Activated CD4-positive, alpha-beta T cell treated with anti-CD3 and anti-CD28 coated beads, Interleukin-2, amount 50 U/mL, for 4 hours (primary cell): ENCODE measurements around the gene HYI.
"Not testable (repeated sequence)": the region's sequence is repeated elsewhere in the genome, so short reads cannot be mapped to it uniquely, and the experiment has no call there.

Experiments used
- DNase-seq, 2 experiments: peaks; one replicate each; pipeline ENCODE4 v3.0.0-alpha.2; 2020

Gene HYI, protein sequence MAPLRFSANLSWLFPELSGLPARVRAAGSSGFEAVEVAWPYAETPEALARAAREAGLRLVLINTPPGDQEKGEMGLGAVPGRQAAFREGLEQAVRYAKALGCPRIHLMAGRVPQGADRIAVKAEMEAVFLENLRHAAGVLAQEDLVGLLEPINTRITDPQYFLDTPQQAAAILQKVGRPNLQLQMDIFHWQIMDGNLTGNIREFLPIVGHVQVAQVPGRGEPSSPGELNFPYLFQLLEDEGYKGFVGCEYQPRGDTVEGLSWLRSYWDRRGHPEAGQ

DNA sequence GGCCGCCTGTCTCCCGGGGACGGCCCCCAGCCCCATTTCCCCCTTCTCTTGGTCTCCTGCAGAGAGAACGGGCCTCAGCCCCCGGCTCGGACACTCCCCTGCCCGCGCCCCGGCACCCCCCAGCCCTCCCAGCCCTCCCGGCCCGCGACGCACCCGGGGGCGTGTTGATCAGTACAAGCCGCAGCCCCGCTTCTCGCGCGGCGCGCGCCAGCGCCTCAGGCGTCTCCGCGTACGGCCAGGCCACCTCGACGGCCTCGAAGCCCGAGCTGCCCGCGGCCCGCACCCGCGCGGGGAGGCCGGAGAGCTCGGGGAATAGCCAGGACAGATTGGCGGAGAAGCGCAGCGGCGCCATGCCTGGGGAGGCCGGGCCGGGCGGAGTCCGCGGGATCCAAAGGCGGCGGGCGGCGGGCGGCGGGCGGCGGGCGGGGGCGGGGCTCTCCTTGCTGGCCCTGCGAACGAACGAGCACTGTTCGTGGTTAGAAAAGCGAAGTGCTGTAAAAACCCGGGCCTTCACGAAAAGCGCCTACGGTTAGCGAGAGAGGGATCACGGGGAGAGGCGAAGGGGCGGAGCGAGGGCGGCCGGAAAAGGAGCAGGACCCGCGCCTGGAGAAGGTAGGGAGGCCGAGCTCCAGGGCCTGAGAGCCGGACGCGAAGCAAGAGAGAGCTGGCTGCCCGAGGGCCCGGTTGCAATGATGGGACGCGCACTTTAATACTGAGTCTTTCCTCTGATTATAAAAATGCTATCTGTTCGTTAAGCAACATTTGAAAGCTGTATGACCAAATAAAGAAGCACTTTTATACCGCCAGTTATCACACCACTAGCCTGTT is at the start of gene HYI:
Gene HYI, minus strand, starts transcription at position 490 of the 828 bp plus-strand sequence. Its CDS starts 138 bp downstream, at position 352.
- peak; percentile 50 for DNase-seq

DNA sequence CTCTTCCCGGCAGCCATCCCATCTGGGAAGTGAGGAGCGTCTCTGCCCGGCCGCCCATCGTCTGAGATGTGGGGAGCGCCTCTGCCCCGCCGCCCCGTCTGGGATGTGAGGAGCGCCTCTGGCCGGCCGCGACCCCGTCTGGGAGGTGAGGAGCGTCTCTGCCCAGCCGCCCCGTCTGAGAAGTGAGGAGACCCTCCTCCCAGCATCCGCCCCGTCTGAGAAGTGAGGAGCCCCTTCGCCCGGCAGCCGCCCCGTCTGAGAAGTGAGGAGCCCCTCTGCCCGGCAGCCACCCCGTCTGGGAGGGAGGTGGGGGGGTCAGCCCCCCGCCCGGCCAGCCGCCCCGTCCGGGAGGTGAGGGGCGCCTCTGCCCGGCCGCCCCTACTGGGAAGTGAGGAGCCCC is 48.1 kb upstream of the HYI start:
- DNase-seq, result not testable (repeated sequence)

DNA sequence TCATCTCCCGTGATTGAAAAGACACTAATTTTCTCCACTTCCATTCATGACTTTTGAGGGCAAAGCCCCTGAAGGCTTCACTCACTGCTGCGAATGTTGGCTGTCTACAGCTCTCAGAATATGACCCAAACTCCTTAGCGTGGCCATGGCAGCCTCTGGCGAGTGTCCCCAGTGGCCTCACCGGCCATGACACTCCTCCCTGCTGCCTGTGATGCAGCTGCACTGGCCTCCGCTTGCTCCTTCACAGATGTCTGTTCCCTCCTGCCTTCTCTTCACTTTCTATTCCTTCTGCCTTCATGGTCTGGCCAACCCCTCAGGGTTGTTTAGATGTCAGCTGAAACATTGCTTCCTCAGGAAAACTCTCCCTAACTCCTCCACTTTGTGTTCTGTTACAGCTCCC is 46.2 kb upstream of the HYI start:
- no peak for DNase-seq

DNA sequence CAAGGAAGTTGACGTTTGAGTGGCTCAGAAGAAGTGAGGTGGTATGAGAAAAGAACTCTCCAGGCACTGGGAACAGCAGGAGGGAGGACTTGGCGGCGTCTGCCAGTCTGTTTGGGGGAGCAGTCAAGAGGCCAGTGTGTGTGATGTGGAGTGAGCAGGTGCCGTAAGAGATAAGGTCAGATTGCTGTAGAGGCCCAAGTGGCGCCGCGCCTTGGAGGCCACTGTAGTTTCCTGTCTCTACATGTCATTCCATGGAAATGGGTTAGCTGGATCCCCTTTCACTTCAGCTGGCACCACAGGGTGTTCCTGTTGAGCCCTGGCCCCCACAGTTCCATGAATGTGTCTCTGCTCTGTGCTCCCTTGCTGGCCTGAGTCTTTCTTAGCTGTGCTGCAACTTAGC is 41.5 kb upstream of the HYI start:
- no peak for DNase-seq

DNA sequence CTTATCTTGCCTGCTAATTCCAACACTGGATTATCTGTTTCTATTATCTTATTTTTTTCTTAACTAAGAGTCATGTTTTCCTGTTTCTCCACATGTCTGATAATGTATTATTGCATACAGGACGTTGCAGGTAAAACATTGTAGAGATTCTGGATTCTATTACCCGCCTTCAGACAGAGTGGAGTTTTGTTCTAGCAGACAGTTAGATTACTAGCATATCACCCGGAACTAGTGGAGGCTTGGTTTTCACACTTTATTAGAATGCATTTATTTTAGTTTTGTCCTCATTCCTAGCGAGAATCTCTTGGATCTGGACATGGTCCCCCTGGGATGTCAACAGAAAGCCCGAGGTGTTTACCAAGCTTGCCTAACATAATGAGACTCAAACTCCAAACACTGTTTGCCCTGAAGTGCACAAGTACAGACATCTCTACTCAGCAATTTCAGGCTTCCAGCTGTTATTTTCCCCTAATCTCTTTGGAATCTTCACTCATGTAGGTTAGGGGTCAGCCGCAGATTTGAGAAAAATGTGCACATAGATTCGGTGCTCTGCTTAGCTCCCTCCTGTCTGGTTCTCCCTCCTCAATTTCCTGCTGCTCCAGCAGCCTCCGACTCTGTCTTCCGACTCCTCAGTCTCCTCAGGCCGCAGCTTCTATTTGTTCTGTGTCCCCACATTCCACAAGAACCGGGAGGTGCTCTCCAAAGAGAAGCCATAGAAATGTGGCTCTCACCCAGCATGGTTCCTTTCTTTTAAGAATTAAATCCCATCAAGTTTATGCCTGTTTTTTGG is 40.1 kb upstream of the HYI start:
- DNase-seq, result no peak

DNA sequence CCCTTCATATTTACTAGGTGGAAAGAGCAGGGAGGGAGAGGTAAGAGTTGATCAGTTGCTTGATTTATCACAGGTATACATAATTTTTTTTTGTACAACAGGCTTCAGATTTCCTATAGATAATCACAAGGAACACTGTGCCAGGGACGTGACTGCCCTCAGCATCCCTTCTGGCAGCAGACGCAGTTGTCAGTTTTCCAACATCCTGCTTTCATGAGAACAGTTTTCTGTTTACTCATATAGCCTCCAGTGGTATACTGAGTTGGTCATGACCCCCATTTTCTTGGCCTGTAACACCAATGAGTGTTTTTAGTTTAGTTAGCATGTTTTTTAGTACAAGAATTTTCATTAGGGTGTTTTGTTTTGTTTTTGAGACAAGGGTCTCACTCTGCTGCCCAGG is 39.1 kb upstream of the HYI start:
- DNase-seq, result no peak

DNA sequence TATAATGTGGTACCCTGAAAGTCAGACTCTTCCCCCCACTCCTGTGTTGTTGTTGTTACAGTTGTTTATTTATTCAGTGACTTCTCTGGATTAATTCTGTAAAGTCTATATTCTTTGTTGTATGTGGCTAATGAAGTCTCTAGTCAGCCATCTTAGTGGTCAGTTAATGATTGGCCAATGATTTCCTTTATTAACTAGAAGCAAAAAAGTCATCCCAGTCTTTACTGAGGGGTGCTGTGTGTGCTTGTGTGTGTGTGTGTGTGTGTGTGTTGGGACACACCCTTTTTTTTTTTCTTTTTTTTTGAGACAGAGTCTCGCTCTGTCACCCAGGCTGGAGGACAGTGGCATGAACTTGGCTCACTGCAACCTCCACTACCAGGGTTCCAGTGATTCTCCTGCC is 37.3 kb upstream of the HYI start:
- DNase-seq, result no peak

DNA sequence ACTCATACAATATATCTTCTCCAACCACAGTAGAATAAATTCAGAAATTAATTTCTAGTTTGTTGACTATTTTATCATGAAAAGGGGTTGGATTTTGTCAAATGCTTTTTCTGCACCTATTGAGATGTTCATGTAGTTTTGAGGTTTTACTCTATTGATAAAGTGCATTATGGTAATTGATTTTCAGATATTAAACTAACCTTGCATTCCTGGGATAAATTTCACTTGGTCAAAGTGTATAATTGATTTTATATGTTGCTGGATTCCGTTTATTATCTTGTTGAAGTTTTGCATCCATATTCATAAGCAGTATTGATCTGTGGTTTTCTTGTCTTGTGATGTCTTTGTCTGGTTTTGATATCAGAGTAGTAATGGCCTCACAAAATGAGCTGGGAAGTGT is 34.4 kb upstream of the HYI start:
- DNase-seq, result no peak

DNA sequence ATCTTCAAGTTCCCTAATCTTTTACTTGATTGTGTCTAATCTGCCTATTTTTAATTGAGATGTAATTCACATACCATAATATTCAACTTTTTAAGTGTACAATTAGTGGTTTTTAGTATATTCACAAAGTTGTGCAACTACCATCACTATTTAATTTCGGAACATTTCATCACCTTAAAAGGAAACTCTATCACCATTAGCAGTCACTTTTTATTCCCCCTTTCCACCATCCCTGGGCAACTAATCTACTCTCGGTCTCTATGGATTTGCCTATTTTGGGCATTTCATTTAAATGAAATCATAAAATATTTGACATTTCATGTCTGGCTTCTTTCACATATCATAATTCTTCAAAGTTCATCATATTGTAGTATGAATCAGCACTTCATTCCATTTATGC is 30.6 kb upstream of the HYI start:
- DNase-seq, result no peak

DNA sequence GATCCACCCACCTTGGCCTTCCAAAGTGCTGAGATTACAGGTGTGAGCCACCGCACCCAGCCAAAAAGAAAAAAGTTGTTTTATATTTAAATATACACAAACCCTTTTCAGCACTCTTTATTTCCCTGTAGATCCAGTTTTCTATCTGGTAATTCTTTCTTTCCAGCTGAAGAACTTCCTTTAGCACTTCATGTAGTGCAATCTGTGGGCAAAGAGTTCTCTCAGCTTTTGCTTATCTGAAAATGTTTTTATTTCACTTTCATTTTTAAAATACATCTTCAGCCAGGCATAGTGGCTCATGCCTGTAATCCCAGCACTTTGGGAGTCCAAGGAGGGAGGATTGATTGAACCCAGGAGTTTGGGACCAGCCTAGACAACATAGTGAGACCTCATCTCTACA is 28.5 kb upstream of the HYI start:
- no peak for DNase-seq

DNA sequence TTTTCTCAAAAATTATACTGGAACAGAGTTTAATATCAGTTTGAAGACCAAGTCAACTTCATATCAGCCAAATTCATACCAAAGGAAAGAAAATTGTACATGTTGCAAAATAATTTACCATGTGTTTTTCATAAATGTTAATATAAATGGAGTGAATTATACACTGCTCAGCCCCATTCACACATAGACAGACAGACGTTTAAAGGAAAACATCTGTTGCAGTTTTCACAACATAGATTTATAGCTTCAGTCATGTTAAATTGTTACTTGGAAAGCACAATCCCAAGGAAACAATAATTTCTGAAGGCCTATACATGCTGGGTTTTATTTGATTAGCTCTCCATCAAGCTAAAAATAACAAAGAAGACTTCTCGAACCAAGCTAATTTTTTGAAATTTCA is 27.8 kb upstream of the HYI start:
- DNase-seq, result no peak

DNA sequence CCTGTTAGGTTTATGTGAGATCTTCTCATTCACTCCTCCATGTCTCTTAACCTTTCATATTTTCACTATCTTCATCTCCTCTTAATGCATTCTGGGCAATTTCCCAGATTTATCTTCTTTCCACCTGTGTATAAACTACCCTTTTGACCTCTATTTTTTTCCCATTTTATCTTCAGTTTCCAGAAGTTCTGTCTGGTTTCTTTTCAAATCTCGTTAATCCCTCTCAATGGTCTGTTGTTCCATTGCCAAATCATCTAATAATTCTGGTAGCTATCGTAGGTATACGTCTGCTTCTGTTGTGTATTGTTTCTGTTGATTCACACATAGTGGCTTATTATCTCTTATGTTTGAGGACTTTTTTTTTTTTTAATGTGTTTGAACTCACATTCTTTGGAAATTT is 25.7 kb upstream of the HYI start:
- no peak for DNase-seq

DNA sequence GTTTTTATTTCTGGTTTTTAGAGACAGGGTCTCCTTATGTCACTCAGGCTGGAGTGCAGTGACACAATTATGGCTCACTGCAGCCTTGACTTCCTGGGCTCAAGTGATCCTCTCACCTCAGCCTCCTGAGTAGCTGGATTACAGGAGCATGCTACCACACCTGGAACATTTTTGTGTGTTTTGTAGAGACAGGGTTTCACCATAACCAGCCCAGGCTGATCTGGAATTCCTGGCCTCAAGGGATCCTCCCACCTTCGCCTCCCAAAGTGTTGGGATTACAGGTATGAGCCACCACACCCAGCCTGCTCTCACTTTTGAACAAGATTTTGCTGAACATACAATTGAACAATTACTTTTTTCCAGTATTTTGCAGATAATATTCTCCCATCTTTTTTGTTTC is 24.0 kb upstream of the HYI start:
- no peak for DNase-seq

DNA sequence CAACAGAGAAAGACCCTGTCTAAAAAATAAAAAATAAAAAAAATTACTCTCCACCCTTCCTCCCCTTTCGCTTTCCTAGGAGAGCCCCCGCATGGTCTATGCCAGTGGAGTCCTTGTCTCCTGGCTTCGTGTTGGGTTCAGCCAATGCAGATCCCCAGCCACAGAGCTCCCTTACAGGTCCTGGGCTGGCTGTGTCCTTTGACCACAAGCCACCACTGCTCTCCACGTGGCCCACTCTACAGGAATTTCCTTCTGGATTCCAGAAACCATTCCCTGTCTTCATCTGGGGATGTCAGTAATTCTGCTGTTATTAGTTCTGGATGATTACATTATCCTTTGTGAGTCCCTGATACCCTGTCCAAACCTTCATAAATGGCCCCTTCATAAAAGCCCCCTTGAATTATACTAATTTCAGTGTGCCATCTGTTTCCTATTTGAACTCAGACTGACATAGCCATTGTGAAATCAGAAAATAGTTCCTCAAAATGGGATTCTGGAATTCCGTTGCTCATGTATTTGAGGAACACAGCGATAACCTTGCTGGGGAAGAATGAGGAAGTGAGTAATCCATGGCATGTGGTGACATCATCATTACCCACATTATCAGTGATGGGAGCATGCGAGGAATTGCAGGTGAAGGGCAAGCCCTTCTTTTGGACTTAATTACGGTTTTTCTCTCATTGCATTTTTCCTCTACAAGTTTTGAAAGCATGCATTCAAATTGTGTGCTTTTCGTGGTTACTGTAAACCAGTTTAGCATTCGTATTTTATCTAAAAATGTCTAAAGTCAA is 22.1 kb upstream of the HYI start:
- not testable (repeated sequence) for DNase-seq

DNA sequence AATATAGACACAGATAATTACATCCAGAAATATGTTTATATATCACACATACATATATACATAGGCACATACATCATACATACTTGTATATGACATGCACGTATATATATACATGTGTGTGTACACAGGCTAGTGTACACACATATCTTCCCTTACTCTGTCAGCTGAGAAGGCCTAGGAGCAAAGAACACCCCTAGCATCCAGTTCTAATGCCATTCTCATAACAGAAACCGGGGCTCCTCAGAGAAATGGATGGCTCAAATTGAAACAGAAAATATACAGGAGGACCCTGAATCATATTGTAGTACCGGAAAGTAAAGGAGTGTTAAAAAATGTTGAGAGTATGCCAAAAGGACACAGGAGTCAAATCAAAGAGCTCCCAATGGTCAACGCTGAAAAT is 19.7 kb upstream of the HYI start:
- no peak for DNase-seq

DNA sequence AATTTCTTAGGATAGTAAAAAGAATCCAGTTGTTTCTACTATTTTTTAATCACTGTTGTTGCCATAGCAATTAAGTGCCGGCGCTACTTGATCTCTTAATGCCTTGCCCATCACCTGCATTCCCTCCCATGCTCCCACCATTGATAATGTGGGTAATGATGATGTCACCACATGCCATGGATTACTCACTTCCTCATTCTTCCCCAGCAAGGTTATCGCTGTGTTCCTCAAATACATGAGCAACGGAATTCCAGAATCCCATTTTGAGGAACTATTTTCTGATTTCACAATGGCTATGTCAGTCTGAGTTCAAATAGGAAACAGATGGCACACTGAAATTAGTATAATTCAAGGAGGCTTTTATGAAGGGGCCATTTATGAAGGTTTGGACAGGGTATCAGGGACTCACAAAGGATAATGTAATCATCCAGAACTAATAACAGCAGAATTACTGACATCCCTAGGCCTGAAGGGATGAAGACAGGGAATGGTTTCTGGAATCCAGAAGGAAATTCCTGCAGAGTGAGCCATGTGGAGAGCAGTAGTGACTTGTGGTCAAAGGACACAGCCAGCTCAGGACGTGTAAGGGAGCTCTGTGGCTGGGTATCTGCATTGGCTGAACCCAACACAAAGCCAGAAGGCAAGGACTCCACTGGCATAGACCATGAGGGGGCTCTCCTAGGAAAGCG is 18.9 kb upstream of the HYI start:
- not testable (repeated sequence) for DNase-seq

DNA sequence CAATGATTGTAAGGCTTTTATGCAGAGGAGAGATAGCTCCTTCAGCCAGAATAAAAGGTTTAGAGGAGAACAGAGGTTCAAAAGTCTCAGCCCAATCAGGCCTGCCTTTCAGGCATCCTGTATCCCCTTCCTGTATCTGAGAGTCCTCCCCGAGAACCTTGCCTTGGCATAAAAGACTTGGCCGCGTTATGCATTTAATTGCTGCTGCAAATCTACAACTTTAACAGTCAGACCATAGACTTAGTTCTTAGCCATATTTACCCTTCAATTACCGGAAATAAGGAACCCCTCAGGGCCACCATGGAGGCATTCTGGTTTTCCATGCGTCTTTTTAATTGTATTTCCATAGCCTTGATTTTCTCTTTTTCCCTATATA is 18.3 kb upstream of the HYI start:
- no peak for DNase-seq

DNA sequence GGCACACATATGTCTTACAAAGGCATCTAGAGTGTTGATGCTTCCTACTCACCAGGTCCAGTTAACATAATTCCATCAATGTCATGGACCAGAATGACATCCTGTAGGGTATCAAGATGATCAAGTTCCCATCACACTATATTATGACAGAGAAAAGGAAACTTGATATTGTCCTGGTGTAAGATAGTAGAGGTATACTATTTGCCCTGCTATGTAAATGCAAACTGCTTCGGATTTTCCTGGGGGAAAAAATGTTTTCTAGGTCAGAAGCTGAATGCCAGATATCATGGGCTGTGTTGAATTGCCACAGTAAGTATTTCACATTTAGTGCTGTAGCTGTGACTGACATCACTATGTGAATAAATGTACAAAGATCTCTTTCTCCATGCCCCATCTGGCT is 16.2 kb upstream of the HYI start:
- DNase-seq, result no peak

DNA sequence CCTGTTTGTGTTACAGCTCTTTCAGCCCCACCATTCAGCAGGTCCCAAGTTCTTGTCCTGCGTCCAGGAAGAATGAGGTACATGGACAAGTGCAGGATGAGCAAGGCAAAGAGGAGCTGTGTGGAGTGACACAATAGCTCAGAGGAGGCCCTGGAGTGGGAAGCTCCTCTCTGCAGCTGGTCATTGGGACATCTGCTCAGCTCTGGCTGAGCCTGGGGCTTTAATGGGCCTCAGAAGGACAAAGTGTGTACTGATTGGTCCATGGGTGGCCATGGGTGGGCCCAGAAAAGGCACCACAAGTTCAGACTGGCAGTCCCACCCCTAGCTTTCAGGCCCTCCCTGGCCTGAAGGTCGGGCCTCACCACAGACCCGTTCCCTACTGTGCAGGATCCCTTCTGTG is 14.7 kb upstream of the HYI start:
- DNase-seq, result no peak

DNA sequence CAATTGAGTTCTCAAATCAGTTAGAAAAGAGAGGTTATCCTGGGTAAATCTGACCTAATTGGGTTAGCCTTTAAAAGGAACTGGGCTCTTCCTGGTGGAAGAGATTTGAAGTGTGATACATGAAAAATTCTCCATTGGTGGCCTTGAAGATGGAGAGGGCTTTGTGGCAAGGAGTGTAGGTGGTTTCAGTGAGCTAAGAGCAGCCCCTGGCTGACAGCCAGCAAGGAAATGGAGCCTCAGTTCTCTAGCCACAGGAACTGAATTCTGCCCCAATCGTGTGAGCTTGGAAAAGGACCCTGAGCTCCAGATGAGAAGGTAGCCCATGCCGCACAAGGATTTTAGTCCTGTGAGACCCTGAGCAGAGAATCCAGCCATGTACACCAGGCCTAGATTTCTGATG is 12.7 kb upstream of the HYI start:
- DNase-seq, result no peak

DNA sequence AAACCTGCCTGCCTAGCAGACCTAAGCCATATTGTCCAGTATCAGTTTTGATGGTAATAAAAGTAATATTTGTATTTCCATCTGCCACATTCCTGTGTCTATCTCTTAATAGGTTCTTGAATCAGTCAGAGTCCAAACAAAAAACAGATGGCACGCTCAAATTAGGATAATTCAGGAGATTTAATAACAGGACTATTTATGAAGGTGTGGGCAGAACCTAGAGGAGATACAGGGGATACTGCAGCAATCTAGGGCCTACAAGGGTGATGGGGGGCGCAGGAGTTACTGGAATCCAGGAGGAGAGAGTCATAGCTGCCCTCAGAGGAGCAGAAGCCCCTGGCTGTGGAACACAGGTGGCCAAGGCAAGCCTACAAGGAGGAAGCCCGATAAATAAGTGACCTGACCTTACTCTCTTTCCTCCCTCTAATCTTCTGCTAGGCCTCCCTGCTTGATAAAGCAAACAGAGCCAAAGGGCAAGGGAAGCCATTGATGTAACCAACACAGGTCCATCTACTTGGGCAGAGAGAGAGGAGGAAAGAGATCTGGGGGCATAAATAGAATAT is 11.9 kb upstream of the HYI start:
- DNase-seq, result no peak
